KMS-11 (cell line): Measurements from ENCODE around the gene MUC3A.

ENCODE experiments used
- H2AFZ ChIP-seq: fragments of 200-600 bp; sonication (generic); 2 replicates; pipeline ENCODE4 v1.6.1; 2016; ENCODE audit warnings: antibody characterized with exemption, mixed run types, low read depth
- H3K27ac ChIP-seq: fragments of 200-600 bp; sonication (generic); 2 replicates; pipeline ENCODE4 v1.6.1; 2016; ENCODE audit warnings: mild to moderate bottlenecking, mixed run types
- H3K27me3 ChIP-seq: fragments of 200-600 bp; sonication (generic); 2 replicates; pipeline ENCODE4 v1.6.1; 2017; ENCODE audit warnings: mild to moderate bottlenecking, low read depth, mixed run types, moderate library complexity; ENCODE audit not compliant: insufficient read depth
- H3K36me3 ChIP-seq: fragments of 200-600 bp; sonication (generic); 2 replicates; pipeline ENCODE4 v1.6.1; 2017; ENCODE audit warnings: mild to moderate bottlenecking, mixed run types; ENCODE audit not compliant: insufficient read depth
- H3K4me1 ChIP-seq: fragments of 200-600 bp; sonication (generic); 2 replicates; pipeline ENCODE4 v1.6.1; 2016; ENCODE audit warnings: mild to moderate bottlenecking, low read depth, mixed run types; ENCODE audit not compliant: poor library complexity, severe bottlenecking
- H3K4me2 ChIP-seq: fragments of 200-600 bp; sonication (generic); 2 replicates; pipeline ENCODE4 v1.7.0; 2016; ENCODE audit warnings: mild to moderate bottlenecking, mixed run types
- H3K4me3 ChIP-seq: fragments of 200-600 bp; sonication (generic); IDR thresholded peaks from 2 replicates; pipeline ENCODE4 v1.6.1; 2017; ENCODE audit warnings: low read depth, low read length, mixed read lengths; ENCODE audit not compliant: insufficient read depth
- H3K79me2 ChIP-seq: fragments of 200-600 bp; sonication (generic); 2 replicates; pipeline ENCODE4 v1.6.1; 2016; ENCODE audit warnings: low read depth, mixed run types; ENCODE audit not compliant: insufficient read depth
- H3K9ac ChIP-seq: fragments of 200-600 bp; sonication (generic); 2 replicates; pipeline ENCODE4 v1.6.1; 2016; ENCODE audit warnings: mild to moderate bottlenecking, mixed run types
- H4K20me1 ChIP-seq: fragments of 200-600 bp; sonication (generic); 2 replicates; pipeline ENCODE4 v1.6.1; 2016; ENCODE audit warnings: mild to moderate bottlenecking, mixed run types; ENCODE audit not compliant: insufficient read depth
- CTCF ChIP-seq: fragments of 200-600 bp; sonication (generic); conservative IDR thresholded peaks from 2 replicates; pipeline ENCODE4 v1.6.1; 2017; ENCODE audit warnings: low read depth, mild to moderate bottlenecking, antibody characterized with exemption, low read length, moderate library complexity, mixed read lengths

MUC3A gene

GRCh38 chr7:100969066-100969615, 19.8 kb downstream of the MUC3A start, which contains the start of gene MUC12:
MUC12 (plus strand) TSS chr7:100969565; CDS start chr7:100969623, 58 bp downstream.
- H3K4me2 ChIP-seq, result no peak within 1 kb of the TSS
- H3K4me3 ChIP-seq, result no peak within 1 kb of the TSS
- H3K79me2 ChIP-seq, result no peaks in the 10 kb centered on the region
- H3K4me1 ChIP-seq, result no peaks in the 10 kb centered on the region
- no peaks in the 10 kb centered on the region for H3K36me3 ChIP-seq
- peaks cover 51% of the 10 kb centered on the region for H3K27me3 ChIP-seq
- H3K9ac ChIP-seq, result no peak within 1 kb of the TSS
- no peak within 1 kb of the TSS for H3K27ac ChIP-seq
- H4K20me1 ChIP-seq, result no peaks in the 10 kb centered on the region
- no peak for TF ChIP-seq CTCF
- no peak within 1 kb of the TSS for H2AFZ ChIP-seq

- no peak overlapping the region for H3K4me3 ChIP-seq
- H3K27ac ChIP-seq, result no peak overlapping the region
- H3K36me3 ChIP-seq, result no peaks in the 10 kb centered on the region
- no peaks in the 10 kb centered on the region for H3K4me1 ChIP-seq
- no peaks in the 10 kb centered on the region for H3K79me2 ChIP-seq
- no peaks in the 10 kb centered on the region for H4K20me1 ChIP-seq
- H3K27me3 ChIP-seq, result peaks cover 54% of the 10 kb centered on the region
- H2AFZ ChIP-seq, result no peak overlapping the region
- no peak overlapping the region for H3K4me2 ChIP-seq
- no peak overlapping the region for H3K9ac ChIP-seq
- no peak for TF ChIP-seq CTCF
Measured at GRCh38 chr7:100971111-100972001, 22.0 kb downstream of the MUC3A start.

- no peak overlapping the region for H3K9ac ChIP-seq
- H3K4me1 ChIP-seq, result no peaks in the 10 kb centered on the region
- no peak overlapping the region for H3K4me2 ChIP-seq
- no peak overlapping the region for H2AFZ ChIP-seq
- TF ChIP-seq CTCF, result no peak
- peaks cover 54% of the 10 kb centered on the region for H3K27me3 ChIP-seq
- H4K20me1 ChIP-seq, result no peaks in the 10 kb centered on the region
- no peaks in the 10 kb centered on the region for H3K79me2 ChIP-seq
- no peak overlapping the region for H3K4me3 ChIP-seq
- no peaks in the 10 kb centered on the region for H3K36me3 ChIP-seq
- no peak overlapping the region for H3K27ac ChIP-seq
Measured at GRCh38 chr7:100972002-100972347, 22.6 kb downstream of the MUC3A start.

GRCh38 chr7:100974021-100974420, 24.7 kb downstream of the MUC3A start:
- Histone ChIP-seq H3K36me3 (no peaks in the 10 kb centered on the region), H3K27ac (no peak overlapping the region), H3K27me3 (peaks cover 45% of the 10 kb centered on the region), H3K79me2 (no peaks in the 10 kb centered on the region), H3K9ac (no peak overlapping the region), H4K20me1 (no peaks in the 10 kb centered on the region), H3K4me1 (no peaks in the 10 kb centered on the region), H3K4me2 (no peak overlapping the region), H2AFZ (no peak overlapping the region), H3K4me3 (no peak overlapping the region)
- TF ChIP-seq CTCF, result no peak
